NCI-H128 (cell line): ENCODE results near the gene PAFAH1B1.
"Not testable (repeated sequence)": the region's sequence is repeated elsewhere in the genome, so short reads cannot be mapped to it uniquely, and the experiment has no call there.

Experiments
- DNase-seq: peaks from one replicate; lab custom pipeline; 2025; ENCODE audit not compliant: unreplicated experiment; lab: John Stamatoyannopoulos, UW

PAFAH1B1 gene

GRCh38 chr17:2688351-2689342 is 95.2 kb downstream of the PAFAH1B1 start:
- DNase-seq: no peak

- no peak for DNase-seq
Observed at GRCh38 chr17:2689411-2690164, 96.1 kb downstream of the PAFAH1B1 start.

GRCh38 chr17:2690165-2691068 is 97.0 kb downstream of the PAFAH1B1 start:
- DNase-seq: no peak

DNA sequence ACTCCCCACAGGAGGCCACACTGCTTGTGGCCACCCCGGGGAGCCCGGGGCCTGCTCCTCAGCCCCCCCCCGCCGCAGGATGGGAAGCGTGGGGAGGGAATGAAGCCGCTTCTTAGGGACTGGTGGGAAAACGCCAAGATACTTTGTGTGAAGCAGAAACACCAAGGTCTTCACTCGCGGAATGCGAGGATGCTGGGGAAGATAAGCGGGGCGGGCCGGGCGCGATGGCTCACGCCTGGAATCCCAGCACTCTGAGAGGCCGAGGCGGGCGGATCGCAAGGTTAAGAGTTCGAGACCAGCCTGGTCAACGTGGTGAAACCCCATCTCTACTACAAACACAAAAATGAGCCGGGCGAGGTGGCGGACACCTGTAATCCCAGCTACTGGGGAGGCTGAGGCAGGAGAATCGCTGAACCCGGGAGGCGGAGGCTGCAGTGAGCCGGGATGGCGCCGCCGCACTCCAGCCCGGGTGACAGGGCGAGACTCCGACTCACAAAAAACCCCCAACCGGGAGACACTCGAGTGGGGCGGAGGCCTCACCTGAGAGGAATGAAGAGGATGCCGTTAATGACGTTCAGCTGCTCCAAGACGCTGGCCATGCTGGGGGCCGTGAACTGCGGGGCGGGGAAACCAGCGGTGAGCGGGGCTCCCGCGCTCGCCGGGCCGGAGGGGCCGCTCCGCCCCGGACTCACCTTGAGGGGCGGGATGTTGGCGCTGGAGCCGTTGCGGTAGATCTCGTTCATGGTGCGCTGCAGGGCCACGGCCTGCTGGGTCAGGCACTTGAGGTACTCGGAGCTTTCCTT is 97.8 kb downstream of the PAFAH1B1 start:
- no peak for DNase-seq

DNA sequence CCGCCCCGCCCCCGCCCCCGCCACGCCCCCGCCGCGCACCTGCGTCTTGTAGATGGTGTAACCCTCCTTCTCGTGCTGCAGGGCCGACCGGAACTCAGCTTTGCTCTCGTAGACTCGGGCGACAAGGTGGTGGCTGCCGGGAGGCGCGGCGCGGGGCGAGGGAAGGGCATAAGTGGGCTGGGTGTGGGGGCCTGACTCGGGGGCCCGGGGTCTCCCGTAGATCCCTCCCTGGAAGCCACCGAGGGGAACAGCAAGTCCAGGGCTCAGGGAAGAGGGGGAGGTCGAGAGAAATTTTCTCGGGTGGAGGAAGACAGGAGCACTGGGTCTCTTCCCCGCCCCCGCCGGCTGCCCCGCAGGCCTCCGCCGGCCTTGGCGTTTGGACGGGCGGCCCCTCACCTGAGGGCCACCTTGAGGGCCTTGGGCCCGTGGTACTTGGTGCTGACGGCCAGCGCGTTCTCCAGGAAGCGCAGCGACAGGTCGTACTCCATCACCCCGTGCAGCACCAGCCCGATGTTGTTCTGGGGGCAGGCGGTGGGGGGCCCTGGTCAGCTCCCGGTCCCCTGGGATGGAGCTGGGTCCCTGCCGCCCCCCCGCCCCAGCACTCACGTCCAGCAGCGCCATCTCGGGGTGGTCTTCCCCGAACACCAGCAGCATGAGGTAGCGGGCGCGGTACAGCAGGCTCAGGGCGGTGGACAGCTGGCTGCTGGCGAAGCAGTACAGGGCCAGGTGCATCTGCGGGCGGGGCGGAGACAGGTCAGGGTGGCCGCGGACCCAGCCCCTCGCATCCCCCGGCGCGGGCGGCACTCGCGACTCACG is 98.7 kb downstream of the PAFAH1B1 start:
- no peak for DNase-seq

DNA sequence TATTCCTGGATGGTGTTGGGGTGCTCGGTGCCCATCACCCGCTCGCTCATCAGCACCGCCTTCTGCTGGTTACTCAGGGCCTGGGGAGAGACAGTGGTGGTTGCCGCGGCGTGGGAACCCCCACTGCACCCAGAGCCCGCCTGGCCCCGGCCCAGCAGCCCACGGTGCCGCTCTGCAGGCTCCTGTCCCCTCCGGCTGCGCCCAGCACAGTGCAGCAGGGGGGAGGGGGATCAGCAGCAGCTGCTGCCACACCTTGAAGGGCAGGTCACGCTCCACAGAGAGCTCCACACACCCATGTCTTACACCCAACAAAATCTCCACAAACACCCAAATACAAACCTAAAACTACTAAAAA is 99.3 kb downstream of the PAFAH1B1 start:
- no peak for DNase-seq

GRCh38 chr17:2693561-2694380 is 100.3 kb downstream of the PAFAH1B1 start:
- no peak for DNase-seq

GRCh38 chr17:2694381-2695242 is 101.2 kb downstream of the PAFAH1B1 start:
- no peak for DNase-seq

DNA sequence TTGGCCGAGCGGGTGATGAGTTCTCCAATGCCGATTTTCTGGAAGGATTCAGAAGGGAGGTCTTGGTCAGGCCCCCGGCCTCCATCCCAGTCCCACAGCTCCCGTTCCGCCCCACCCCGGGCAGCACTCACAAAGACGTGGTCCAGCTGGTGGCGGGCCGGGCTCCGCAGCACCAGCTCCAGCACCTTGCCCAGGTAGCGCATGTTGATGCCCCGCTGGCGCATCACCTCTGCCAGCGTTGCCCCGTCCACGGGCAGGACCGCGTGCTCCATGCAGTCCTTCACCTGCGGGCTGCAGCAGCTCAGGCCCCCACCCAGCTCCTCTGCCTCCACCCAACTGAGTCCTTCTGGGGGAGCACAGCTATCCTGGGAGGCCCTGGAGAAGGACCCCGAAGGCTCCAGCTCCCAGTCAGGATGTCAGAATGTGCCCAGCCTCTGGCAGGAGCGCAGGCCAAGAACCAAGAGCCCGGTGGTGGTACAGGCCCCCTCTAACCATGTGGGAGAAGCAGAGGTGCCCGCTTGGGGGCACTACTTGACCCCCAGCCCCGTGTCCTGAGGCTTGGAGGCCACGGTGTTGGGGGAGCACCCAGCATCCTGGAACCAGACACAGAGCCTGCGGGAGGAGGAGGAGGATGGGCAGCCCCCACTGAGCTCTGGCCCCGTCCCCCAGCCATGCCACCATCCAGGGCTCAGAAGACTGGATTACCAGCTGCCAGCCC is 101.9 kb downstream of the PAFAH1B1 start:
- DNase-seq: no peak

- no peak for DNase-seq
Observed at GRCh38 chr17:2695961-2696760, 102.7 kb downstream of the PAFAH1B1 start.

GRCh38 chr17:2697611-2698162 is 104.2 kb downstream of the PAFAH1B1 start:
- DNase-seq: no peak

- DNase-seq: not testable (repeated sequence)
Observed at GRCh38 chr17:2699216-2699805, 105.9 kb downstream of the PAFAH1B1 start.

GRCh38 chr17:2700030-2700490 is 106.6 kb downstream of the PAFAH1B1 start:
- DNase-seq: no peak

DNA sequence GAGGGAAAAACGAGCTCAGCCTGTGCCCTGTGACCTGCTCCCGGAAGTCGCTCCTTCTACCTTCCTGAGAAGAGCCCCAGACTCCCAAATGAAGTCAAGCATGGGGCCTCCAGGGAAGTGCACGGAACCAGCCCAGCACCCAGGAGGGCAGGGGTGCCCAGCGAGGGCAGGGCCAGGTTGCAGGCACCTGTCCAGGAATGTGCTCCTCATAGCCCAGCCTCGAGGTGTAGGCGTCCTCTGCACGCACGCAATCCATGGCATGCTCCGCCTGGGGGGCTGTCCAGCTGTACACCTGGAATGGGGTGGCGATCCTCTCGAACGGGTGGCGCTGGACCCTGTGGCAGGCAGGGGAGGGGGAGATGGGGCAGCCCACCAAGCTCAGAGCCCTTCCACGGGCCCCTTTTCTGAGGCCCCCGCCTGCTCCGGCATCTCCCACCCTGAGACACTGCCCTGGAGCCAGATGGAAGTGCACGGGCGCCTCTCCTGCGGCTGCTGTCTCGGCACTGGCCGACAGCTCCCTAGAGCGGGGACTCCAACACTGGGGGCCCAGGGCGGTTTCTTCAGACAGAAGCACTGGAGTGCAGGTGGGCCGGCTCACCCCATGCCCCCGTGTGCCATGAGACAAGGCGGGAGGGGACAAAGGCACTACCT is 107.2 kb downstream of the PAFAH1B1 start:
- no peak for DNase-seq
